ENCODE measurements around the gene EML4.

The EML4 gene

GRCh38 chr2:42336361-42336965, 167.3 kb downstream of the EML4 start:
- TF ChIP-seq, protein P1, sequence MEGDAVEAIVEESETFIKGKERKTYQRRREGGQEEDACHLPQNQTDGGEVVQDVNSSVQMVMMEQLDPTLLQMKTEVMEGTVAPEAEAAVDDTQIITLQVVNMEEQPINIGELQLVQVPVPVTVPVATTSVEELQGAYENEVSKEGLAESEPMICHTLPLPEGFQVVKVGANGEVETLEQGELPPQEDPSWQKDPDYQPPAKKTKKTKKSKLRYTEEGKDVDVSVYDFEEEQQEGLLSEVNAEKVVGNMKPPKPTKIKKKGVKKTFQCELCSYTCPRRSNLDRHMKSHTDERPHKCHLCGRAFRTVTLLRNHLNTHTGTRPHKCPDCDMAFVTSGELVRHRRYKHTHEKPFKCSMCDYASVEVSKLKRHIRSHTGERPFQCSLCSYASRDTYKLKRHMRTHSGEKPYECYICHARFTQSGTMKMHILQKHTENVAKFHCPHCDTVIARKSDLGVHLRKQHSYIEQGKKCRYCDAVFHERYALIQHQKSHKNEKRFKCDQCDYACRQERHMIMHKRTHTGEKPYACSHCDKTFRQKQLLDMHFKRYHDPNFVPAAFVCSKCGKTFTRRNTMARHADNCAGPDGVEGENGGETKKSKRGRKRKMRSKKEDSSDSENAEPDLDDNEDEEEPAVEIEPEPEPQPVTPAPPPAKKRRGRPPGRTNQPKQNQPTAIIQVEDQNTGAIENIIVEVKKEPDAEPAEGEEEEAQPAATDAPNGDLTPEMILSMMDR (conservative IDR thresholded peaks at IDR 0.05), result no peak
- TF ChIP-seq ZFX (IDR thresholded peaks at IDR 0.05), result no peak
- H3K27ac ChIP-seq, result no peak overlapping the region

GRCh38 chr2:42337356-42337820, 168.2 kb downstream of the EML4 start:
- TF ChIP-seq ZFX (IDR thresholded peaks at IDR 0.05), result no peak
- TF ChIP-seq, protein P1 (conservative IDR thresholded peaks at IDR 0.05), result no peak
- H3K27ac ChIP-seq, result no peak overlapping the region

DNA sequence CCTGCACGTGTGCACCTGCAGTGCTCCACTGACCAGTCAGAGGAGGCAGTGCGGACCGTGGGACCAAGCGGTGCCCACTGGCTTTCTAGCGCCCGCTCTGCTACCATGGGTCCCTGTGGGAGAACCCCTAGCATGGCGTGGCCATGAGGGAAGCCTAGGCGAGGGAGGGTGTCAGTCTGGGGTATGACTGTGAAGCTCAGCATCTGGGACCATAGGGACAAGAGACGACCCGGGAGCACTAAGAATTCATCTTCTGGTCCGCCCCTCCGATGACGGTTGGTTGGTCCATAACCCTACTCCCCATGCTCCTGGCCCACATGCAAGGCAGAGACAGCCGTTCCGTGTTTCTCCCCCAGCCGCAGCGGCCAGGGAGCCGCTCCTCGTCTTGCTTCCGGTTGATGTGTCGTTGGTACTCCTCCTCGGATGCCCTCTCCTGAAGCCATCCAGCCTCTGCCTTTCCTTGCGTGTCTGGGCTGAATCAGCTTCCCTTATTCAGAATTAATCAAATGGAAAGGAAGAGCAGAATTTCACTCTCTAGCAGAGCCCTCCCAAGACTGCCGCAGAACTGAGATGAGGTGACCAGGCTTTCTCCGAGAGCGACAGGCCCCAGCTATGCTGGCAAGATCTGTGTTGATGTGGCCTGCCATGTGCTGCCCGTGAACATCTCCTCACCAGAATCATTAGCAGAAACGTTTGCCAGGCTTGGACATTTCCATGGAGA, 168.9 kb downstream of the EML4 start:
- no peak overlapping the region for H3K27ac ChIP-seq
- no peak for TF ChIP-seq ZFX (IDR thresholded peaks at IDR 0.05)
- TF ChIP-seq, protein P1 (conservative IDR thresholded peaks at IDR 0.05), result no peak

DNA sequence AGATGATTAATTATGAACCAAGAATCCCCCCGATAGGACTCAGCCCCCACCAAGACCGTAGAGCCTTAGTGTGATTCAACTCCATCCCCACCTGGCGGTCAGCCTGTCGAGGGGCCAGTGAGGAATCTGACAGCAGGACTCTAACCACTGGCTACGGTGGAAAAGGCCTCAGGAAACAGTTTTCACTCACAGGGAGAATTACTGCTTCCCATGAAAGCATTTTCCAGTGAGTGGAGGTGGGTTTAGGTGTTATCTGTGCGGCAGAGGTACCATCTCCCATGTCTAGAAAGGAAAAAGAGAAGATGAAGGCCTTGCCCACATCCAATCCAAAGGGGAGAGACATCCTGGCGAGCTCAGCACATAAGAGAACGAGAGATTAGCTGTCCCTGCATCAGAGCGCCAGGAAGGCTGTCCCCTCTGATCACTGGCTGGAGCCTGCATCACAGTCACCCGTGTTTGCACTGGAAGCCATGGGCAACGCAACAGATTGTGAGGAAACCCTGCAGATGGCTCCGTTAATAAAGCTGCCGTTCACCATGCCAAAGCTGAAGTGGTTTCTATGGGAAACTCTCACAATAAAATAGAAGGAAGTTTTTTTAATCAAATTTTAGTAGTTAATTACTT, 169.5 kb downstream of the EML4 start:
- no peak for TF ChIP-seq ZFX (IDR thresholded peaks at IDR 0.05)
- TF ChIP-seq, protein P1 (conservative IDR thresholded peaks at IDR 0.05), result no peak
- H3K27ac ChIP-seq, result no peak overlapping the region

- TF ChIP-seq, protein P1 (conservative IDR thresholded peaks at IDR 0.05), result no peak
- TF ChIP-seq ZFX (IDR thresholded peaks at IDR 0.05), result no peak
- no peak overlapping the region for H3K27ac ChIP-seq
Measured at GRCh38 chr2:42339191-42339912, 170.2 kb downstream of the EML4 start.

- TF ChIP-seq ZFX (IDR thresholded peaks at IDR 0.05), result no peak
- TF ChIP-seq, protein P1 (conservative IDR thresholded peaks at IDR 0.05), result no peak
- H3K27ac ChIP-seq, result no peak overlapping the region
Measured at GRCh38 chr2:42340045-42340937, 171.1 kb downstream of the EML4 start.
